ENCODE measurements around the gene CAMKMT. TPM values are rescaled to one million over a fixed set of nuclear protein-coding genes. Genes with fewer than 3 reads are reported as not detected.

The CAMKMT gene
- total RNA-seq, 1 donor from 2014 or later = 5.6 TPM

Other genes with a start within 250 kb of the CAMKMT start
- 68.4 TPM for gene PPM1B, start 193.1 kb upstream of the CAMKMT start, total RNA-seq
- 0.16 TPM for gene SLC3A1, start 86.5 kb upstream of the CAMKMT start, total RNA-seq
- gene PREPL, start 453 bp upstream of the CAMKMT start, total RNA-seq = 82.1 TPM

Measured in cardiac septum (tissue), 1 donor.